Measurements from ENCODE around the gene DGKI. TPM values are rescaled to one million over a fixed set of nuclear protein-coding genes. Genes with fewer than 3 reads are reported as not detected.

The DGKI gene
- total RNA-seq, 2 experiments from 2014 or later, result 0.46 TPM; not detected in 1

DNA sequence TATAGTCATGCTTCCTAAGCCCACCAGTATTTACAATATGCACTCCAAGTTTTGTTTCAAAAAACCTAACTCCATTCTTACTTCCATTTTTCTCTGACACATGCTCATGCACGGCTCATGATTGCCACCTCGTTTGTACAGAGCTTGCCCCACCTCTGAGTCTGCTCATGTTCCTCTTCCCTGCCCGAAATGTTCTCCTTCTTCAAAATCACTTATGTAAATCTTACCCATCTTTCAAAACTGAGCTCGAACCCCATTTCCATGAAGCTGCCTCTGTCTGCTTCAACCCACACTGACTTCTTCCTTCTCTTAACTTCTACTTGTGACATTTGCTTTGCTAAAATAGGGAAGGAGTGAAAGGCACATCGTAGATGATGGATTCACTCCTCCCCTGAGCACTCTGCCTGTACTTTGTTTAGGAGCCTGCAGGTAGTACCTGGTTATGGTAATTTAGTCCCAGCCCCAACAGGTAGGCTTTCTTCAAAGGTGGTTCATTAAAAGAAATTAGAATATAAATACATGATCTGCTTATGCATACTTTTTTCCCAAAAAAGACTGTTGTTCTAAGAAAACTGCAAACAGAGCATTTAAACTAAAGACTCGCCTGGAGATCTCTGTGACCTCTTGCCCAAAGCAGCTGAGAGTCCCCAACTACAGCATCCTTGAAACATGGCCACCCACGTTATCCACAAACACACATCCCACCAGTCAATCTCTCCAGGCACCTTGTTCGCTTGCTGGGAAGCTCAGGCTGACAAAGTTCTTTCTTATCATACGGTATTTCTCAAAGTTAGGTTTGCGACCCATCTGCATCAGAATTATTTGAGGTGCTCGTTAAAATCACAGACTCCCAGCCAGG lies 172.0 kb downstream of the DGKI start:
- ChIA-PET CTCF (ENCODE audit: unreplicated experiment) (no interaction called here), POLR2A (interaction anchor here (0.6 kb wide), 1 partner anchor 230 kb away, joined by 3 read pairs; no protein-coding TSS in a partner anchor)
- Histone ChIP-seq H3K9me3 (ENCODE audit: low read length) (no peaks in the 10 kb centered on the region), H2AFZ (ENCODE audit: low read length) (no peak overlapping the region), H3K79me2 (ENCODE audit: insufficient read depth, low read depth, low read length) (no peaks in the 10 kb centered on the region), H3K27ac (ENCODE audit: low read depth, low read length, poor library complexity, severe bottlenecking) (no peak overlapping the region), H3K4me1 (ENCODE audit: insufficient read depth, low read length, poor library complexity, severe bottlenecking) (no peaks in the 10 kb centered on the region), H3K9me2 (ENCODE audit: insufficient read depth, low read length) (no peaks in the 10 kb centered on the region), H3K36me3 (ENCODE audit: insufficient read depth, low read length) (no peaks in the 10 kb centered on the region), H4K20me1 (ENCODE audit: insufficient read depth, low read length) (no peaks in the 10 kb centered on the region), H3K4me3 (ENCODE audit: low read depth, low read length, poor library complexity, severe bottlenecking) (no peak overlapping the region), H3K4me2 (ENCODE audit: low read length) (no peak overlapping the region)
- no peak for DNase-seq (ENCODE audit: low spot score)
- BruUV-seq (replicated peaks), result no TSS peak
- intact Hi-C loops (cut with micrococcal nuclease; ENCODE audit: unreplicated experiment), result no loop called here
- TF ChIP-seq EZH2phosphoT487 (IDR thresholded peaks at IDR 0.05; ENCODE audit: borderline replicate concordance, low read depth, low read length), result no peak
- TF ChIP-seq, protein P1, sequence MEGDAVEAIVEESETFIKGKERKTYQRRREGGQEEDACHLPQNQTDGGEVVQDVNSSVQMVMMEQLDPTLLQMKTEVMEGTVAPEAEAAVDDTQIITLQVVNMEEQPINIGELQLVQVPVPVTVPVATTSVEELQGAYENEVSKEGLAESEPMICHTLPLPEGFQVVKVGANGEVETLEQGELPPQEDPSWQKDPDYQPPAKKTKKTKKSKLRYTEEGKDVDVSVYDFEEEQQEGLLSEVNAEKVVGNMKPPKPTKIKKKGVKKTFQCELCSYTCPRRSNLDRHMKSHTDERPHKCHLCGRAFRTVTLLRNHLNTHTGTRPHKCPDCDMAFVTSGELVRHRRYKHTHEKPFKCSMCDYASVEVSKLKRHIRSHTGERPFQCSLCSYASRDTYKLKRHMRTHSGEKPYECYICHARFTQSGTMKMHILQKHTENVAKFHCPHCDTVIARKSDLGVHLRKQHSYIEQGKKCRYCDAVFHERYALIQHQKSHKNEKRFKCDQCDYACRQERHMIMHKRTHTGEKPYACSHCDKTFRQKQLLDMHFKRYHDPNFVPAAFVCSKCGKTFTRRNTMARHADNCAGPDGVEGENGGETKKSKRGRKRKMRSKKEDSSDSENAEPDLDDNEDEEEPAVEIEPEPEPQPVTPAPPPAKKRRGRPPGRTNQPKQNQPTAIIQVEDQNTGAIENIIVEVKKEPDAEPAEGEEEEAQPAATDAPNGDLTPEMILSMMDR (conservative IDR thresholded peaks at IDR 0.05; ENCODE audit: low read length), result no peak

DNA sequence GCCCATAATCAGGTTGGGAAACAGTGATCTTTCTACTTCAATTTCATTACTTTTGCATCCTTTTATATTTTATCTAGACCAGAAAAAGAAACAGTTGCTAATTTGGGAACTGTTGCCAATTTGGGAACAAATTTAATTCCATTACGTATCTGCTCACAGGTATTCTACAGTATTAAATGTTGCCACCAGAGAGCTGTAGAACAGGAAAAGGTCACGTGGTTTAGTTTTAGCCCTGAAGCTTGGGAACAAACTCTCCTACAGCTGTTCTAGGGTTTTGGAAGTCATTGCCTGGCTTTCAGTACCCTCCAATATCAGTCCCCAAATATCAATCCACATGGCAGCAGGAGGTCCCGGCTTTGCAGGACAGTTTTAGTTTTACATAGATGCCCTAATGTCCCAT lies 172.7 kb downstream of the DGKI start:
- BruUV-seq (replicated peaks), result no TSS peak
- H3K9me3 ChIP-seq (ENCODE audit: low read length), result no peaks in the 10 kb centered on the region
- POLR2A ChIA-PET, result interaction anchor here (0.6 kb wide), 1 partner anchor 231 kb away, joined by 3 read pairs; no protein-coding TSS in a partner anchor

More for the DNA sequence above, 172.7 kb downstream of the DGKI start:
- intact Hi-C loops (cut with micrococcal nuclease; ENCODE audit: unreplicated experiment), result no loop called here
- CTCF ChIA-PET (ENCODE audit: unreplicated experiment), result no interaction called here
- Histone ChIP-seq H3K4me3 (ENCODE audit: low read depth, low read length, poor library complexity, severe bottlenecking) (no peak overlapping the region), H4K20me1 (ENCODE audit: insufficient read depth, low read length) (no peaks in the 10 kb centered on the region), H3K79me2 (ENCODE audit: insufficient read depth, low read depth, low read length) (no peaks in the 10 kb centered on the region), H3K36me3 (ENCODE audit: insufficient read depth, low read length) (no peaks in the 10 kb centered on the region), H3K4me2 (ENCODE audit: low read length) (no peak overlapping the region), H3K27ac (ENCODE audit: low read depth, low read length, poor library complexity, severe bottlenecking) (no peak overlapping the region), H3K4me1 (ENCODE audit: insufficient read depth, low read length, poor library complexity, severe bottlenecking) (no peaks in the 10 kb centered on the region), H3K9me2 (ENCODE audit: insufficient read depth, low read length) (0 out of 2 replicates have a peak, but pooled peaks cover 4% of the 10 kb centered on the region), H2AFZ (ENCODE audit: low read length) (no peak overlapping the region)
- no peak for DNase-seq (ENCODE audit: low spot score)
- TF ChIP-seq EZH2phosphoT487 (IDR thresholded peaks at IDR 0.05; ENCODE audit: borderline replicate concordance, low read depth, low read length), result no peak
- TF ChIP-seq, protein P1 (conservative IDR thresholded peaks at IDR 0.05; ENCODE audit: low read length), result no peak
